Urinary bladder (tissue), 4 donors: ENCODE results near the gene MAP1A. TPM values are rescaled to one million over a fixed set of nuclear protein-coding genes. Genes with fewer than 3 reads are reported as not detected.
A peak's percentile ranks its signal among the peaks of the same experiment; 100 is the strongest.

Source experiments
- DNase-seq: peaks from one replicate; pipeline ENCODE4 v3.0.0-alpha.2; 2015; ENCODE audit errors: extremely low spot score
- H3K27ac ChIP-seq: one replicate; pipeline ENCODE4 v1.5.1; 2013; ENCODE audit warnings: low read depth, mild to moderate bottlenecking, moderate library complexity
- H3K36me3 ChIP-seq: one replicate; pipeline ENCODE4 v1.6.1; 2013; ENCODE audit warnings: mild to moderate bottlenecking, moderate library complexity; ENCODE audit not compliant: insufficient read depth
- H3K4me1 ChIP-seq: one replicate; pipeline ENCODE4 v1.6.1; 2013; ENCODE audit warnings: mild to moderate bottlenecking, moderate library complexity; ENCODE audit not compliant: insufficient read depth
- H3K4me3 ChIP-seq: one replicate; pipeline ENCODE4 v1.5.1; 2013; ENCODE audit warnings: low read depth, low read length
- WGBS: extraction: QIAGEN DNeasy Blood & Tissue Kit; methylation state at CpG from one replicate; pipeline ENCODE4 v1.1.7; 2013; 5-methylcytosine and 5-hydroxymethylcytosine counted together
- polyA plus RNA-seq: library from polyadenylated mRNA; stranded (reverse); fragments of 200-250 nt; gene quantifications from one replicate; pipeline ENCODE4 v1.2.3, GENCODE V29; 2013
- total RNA-seq: library from RNA; depleted of rRNA; stranded (reverse); fragments of >200 nt; gene quantifications from one replicate; pipeline ENCODE4 v1.2.3, GENCODE V29; 2014
- donor health status: healthy with polysubstance abuse.
- donor health status: healthy.

The MAP1A gene
- total and polyA plus RNA-seq, 2 donors = 14.3 to 27.3 TPM

DNA sequence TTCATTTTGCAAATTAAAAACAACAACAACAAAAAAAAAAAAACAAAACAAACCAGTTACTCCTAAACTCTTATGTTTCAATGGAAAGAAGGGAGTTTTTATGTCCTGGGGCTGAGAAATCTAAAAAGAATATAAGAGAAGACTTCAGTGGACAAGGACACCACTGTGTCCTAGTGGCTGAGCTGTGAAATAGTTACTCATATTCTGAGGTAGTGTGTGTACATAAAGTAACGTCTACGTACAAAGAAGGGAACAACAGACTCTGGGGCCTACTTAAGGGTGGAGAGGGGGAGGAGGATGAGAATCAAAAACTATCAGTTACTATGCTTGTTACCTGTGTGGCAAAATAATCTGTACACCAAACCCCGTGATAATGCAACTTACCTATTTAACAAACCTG lies 18.4 kb upstream of the MAP1A start:
- DNase-seq = no peak
- 76% methylated on average over 3 of the region's 3 CpGs for WGBS
- Histone ChIP-seq H3K36me3 (no peaks in the 10 kb centered on the region), H3K27ac (no peak overlapping the region), H3K4me1 (no peaks in the 10 kb centered on the region), H3K4me3 (no peak overlapping the region)

DNA sequence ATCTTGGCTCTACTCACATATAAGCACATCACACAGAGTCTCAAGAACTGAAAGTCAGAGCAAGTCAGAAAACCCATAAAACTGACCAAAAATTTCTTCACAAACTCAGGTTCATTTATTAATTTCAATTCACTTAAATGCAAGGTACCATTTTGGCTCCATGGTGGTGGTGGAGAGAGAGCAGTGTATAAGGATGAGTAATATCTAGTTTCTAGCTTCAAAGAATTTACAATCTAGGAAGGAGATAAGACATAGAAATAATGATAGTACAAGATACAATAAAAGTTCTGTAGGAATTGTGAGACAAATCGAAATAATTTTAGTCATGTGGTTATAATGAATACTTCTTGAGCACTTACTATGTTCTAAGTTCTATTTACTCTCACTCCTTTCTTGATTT lies 17.8 kb upstream of the MAP1A start:
- Histone ChIP-seq H3K4me3 (no peak overlapping the region), H3K27ac (no peak overlapping the region), H3K4me1 (no peaks in the 10 kb centered on the region), H3K36me3 (no peaks in the 10 kb centered on the region)
- no peak for DNase-seq
- WGBS = 85% methylated on average over 1 of the region's 1 CpG

GRCh38 chr15:43505738-43506137 lies 11.7 kb upstream of the MAP1A start:
- no peaks in the 10 kb centered on the region for H3K36me3 ChIP-seq
- H3K27ac ChIP-seq = no peak overlapping the region
- H3K4me3 ChIP-seq = no peak overlapping the region
- DNase-seq = no peak
- WGBS = 33% methylated on average over 1 of the region's 1 CpG
- peaks cover 2% of the 10 kb centered on the region for H3K4me1 ChIP-seq

DNA sequence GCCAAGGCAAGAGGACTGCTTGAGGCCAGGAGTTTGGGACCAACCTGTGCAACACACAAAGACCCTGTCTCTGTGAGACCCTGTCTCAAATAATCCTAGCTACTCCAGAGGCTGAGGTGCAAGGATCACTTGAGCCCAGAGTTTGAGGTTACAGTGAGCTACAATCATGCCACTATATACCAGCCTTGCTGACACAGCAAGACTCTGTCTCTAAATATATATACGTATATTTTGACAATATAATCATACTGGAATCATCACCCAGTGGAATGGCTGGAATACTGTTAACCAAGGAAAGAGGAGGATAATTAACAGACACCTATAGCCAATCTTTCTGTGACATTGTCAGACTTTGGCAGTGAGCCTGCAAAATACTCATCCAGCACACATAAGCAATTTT lies 9.0 kb upstream of the MAP1A start:
- WGBS = 63% methylated on average over 1 of the region's 1 CpG
- Histone ChIP-seq H3K36me3 (no peaks in the 10 kb centered on the region), H3K27ac (no peak overlapping the region), H3K4me1 (peaks cover 2% of the 10 kb centered on the region), H3K4me3 (no peak overlapping the region)
- no peak for DNase-seq

DNA sequence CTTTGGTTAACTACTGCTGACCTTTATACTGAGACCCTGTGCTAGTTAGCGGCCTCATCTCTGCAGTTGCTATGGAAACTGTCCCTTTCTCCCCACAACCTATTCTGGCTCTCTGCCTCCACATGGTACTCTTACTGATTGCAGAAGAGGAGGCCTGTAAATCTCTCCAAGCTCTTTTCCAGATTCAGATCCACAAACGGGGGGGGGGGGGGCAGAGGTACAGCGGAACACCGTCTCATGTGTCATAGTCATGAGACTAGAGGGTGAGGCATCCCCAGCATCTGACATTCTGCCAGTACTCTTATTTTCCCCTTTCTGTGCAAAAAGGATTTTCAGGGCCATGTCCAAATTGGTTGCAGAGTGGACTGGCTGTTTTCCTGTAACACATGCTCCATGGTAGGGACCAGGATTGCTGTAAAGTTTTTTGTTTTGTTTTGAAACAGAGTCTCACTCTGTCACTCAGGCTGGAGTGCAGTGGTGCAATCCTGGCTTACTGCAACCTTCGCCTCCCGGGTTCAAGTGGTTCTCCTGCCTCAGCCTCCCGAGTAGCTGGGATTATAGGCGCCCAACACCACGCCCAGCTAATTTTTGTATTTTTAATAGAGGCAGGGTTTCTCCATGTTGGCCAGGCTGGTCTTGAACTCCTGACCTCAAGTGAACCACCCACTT lies 8.3 kb upstream of the MAP1A start:
- DNase-seq = no peak
- peaks cover 2% of the 10 kb centered on the region for H3K4me1 ChIP-seq
- no peaks in the 10 kb centered on the region for H3K36me3 ChIP-seq
- no peak overlapping the region for H3K27ac ChIP-seq
- 37% methylated on average over 9 of the region's 9 CpGs for WGBS
- no peak overlapping the region for H3K4me3 ChIP-seq

GRCh38 chr15:43509660-43510199 lies 7.7 kb upstream of the MAP1A start:
- peaks cover 2% of the 10 kb centered on the region for H3K4me1 ChIP-seq
- WGBS = 20% methylated on average over 8 of the region's 8 CpGs
- H3K27ac ChIP-seq = no peak overlapping the region
- no peaks in the 10 kb centered on the region for H3K36me3 ChIP-seq
- H3K4me3 ChIP-seq = peak overlapping the region; percentile 49
- DNase-seq = no peak

DNA sequence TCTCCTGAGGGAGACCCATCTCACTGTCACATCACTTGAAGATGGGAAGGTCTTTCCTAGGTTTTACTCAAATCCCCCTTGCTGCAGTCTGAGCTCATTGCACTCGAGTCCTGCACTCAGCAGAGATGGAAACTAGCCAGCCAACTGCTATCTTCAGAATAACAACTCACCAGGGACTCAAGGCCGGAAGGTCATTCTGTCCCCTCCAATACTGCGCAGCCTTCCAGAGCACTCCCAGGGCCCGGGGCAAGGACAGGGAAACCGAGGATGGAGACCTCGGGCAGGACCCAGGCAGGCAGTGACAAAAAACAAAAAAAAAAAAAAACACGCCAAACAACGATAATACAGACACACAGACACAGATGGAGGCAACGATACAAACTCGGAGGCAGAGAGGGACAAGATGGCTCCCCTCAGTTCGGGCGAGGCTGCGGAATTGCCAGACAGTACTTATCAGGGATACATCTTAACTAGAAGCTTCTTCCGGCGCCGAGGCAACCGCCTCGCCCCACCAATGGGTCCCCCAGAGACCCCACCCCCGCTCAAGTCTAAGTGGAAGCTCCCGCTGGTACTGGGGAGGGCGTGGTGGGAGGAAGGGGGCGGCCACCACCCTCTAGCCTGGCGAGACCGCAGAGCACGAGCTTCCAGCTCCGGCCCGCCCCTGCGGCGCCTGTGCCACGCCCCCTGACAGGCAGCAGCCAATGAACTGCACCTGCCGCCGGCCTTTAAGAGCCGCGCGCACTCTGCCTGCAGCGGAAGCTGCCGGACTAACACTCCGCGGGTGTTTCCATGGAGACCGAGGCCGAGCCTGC lies 7.0 kb upstream of the MAP1A start:
- peak; percentile 95 for DNase-seq
- WGBS = under 1% methylated on average over 41 of the region's 41 CpGs
- Histone ChIP-seq H3K4me3 (peak overlapping the region; percentile 49), H3K36me3 (no peaks in the 10 kb centered on the region), H3K4me1 (peaks cover 2% of the 10 kb centered on the region), H3K27ac (peak overlapping the region; percentile 23)

DNA sequence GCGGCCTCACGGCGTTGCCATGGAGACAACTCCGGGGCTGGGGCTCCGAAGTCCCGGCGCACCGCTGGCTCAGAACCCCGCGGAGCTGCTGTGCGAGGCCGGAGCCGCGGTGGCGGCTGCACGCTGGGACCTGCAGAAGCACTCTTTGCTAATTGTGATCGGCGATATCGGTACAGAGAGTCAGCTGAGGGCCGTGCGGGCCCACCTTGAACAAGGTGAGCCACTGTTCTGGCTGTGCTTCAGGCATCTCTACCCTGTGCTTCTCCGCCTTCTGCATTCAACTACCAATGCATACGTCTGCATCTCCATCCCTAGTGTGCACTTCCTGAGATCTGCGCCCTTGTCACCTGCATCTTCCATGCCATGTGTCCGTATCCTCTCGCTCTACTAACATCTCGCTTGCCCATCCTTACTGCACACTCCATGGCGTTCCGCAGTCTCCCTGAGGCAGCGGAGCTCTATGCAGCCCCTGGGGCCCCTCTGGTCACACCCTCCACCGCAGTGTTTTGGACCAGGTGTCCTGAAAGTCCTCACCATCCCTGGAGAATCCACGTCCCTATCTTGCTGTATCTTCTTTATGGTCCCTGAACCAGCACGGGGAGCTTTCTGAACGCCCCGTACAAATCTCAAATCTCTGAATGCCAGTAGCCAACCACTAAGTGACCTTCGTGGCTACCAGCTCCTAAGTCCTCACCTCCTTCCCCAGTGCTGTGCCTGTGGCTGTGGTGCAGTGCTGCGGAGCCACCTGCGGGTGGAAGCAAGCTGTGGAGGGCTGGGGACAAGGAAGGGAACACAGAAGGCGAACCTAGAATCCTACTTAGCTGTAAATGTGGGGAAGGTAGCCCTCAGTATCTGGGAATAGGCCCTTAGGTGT lies 6.2 kb upstream of the MAP1A start:
- WGBS = 8% methylated on average over 39 of the region's 39 CpGs
- Histone ChIP-seq H3K27ac (no peak overlapping the region), H3K36me3 (no peaks in the 10 kb centered on the region), H3K4me3 (peak overlapping the region; percentile 49), H3K4me1 (peaks cover 2% of the 10 kb centered on the region)
- DNase-seq = no peak

DNA sequence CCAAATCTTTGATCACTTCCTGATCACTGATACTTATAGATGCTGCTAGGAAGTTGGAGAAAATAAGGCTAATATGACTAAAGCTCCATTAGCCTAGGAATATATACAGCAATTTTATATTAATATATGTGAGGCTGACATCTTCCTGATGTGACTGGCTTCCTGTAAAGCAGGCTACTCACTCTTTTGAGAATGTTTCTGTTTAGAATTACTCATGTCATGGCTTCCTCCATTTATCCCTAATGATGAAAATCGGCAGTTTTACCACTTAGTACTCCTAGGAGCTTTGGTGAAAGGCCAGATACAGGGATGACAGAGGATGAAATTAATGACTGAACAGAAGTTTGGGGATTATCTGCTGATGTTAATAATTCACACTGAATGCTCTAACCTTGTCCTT lies 3.9 kb upstream of the MAP1A start:
- H3K4me3 ChIP-seq = no peak overlapping the region
- 65% methylated on average over 1 of the region's 1 CpG for WGBS
- peaks cover 2% of the 10 kb centered on the region for H3K4me1 ChIP-seq
- no peaks in the 10 kb centered on the region for H3K36me3 ChIP-seq
- no peak for DNase-seq
- H3K27ac ChIP-seq = no peak overlapping the region

GRCh38 chr15:43514241-43515057 lies 3.0 kb upstream of the MAP1A start:
- WGBS = 60% methylated on average over 4 of the region's 4 CpGs
- Histone ChIP-seq H3K4me3 (no peak overlapping the region), H3K36me3 (no peaks in the 10 kb centered on the region), H3K4me1 (peaks cover 1% of the 10 kb centered on the region), H3K27ac (no peak overlapping the region)
- DNase-seq = no peak

DNA sequence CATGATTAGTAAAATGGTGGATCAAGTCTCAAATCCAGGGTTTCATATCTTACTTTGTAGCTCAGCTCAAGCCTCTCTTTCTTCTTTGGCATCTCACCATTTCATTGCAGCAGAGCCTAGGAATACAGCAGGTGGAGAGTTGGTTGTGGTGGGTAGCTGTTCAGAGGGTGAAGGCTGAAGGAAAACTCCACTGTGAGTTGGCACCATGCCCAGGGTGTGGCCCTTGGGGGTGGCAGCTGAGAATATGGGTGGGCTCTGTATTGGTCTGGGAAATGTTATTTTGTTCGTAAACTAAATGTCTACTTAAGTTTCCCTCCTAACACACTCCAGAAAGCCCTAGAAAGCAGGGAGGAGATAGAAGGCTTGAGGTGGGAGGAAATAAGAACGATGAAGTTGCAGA lies 1.7 kb upstream of the MAP1A start:
- WGBS = 19% methylated on average over 2 of the region's 2 CpGs
- Histone ChIP-seq H3K27ac (no peak overlapping the region), H3K4me1 (no peaks in the 10 kb centered on the region)

DNA sequence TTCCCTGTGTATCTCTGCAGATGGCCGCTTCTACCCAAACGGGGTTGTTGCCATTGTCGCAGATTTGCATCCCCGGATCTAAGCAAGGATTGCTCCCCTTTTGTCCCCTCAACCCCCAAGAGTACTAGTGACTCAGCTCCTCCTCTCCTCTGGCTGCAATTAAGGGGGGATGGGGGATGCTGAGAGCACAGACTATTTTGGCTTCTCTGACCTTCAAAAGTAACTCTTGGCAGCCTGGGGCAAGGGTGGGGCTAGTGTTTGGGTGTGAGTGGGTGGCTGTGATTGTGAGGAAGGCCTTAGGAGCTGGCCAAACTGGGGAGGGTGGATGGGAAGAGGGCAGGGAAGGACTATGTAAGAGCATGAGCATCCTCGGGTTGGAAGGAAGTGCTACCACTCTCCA lies 1.2 kb upstream of the MAP1A start:
- H3K36me3 ChIP-seq = no peaks in the 10 kb centered on the region
- no peak for DNase-seq
- no peak overlapping the region for H3K4me3 ChIP-seq
- H3K4me1 ChIP-seq = no peaks in the 10 kb centered on the region
- H3K27ac ChIP-seq = no peak overlapping the region
- WGBS = 18% methylated on average over 5 of the region's 5 CpGs

More for the DNA sequence above, 1.7 kb upstream of the MAP1A start:
- Histone ChIP-seq H3K36me3 (no peaks in the 10 kb centered on the region), H3K4me3 (no peak overlapping the region)
- DNase-seq = no peak
